ENCODE measurements around the gene WNT10A. TPM values are rescaled to one million over a fixed set of nuclear protein-coding genes. Genes with fewer than 3 reads are reported as not detected.

The WNT10A gene
- total RNA-seq, 1 experiment from 2014 or later = 1.5 TPM

DNA sequence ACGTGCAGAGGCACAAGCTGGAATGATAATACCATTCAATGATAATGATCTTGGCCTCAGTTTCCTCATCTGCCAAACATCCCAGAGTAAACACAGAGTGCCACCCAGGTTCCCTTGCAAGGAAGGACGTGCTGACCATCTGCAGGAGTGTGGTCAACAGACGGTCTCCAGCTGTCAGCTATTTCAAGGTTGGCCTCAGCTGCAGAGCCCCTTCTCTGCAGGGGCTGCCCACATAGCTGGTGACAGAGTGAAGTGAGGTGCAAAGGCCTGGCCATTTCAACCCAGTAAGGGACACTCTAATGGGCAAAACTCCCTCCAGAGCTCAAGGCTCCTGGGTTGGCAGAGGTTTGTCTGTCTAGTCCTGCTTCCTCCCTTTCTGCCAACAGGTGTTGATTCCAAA is 29.4 kb upstream of the WNT10A start:
- no peaks in the 10 kb centered on the region for H3K9me2 ChIP-seq (ENCODE audit: insufficient read depth)
- ChIA-PET POLR2A (interaction anchor here (1.1 kb wide), 1 partner anchor 46 kb away, joined by 3 read pairs; no protein-coding TSS in a partner anchor), RAD21 (ENCODE audit: low non-redundant PET in 1 of 2, low total read pairs in 2 of 2, uncharacterized antibody in 2 of 2, unreplicated experiment in 2 of 2) (no interaction called here), CTCF (interaction anchor here (1.4 to 4.3 kb wide), 6 partner anchors 10 to 304 kb away, joined by 4 to 35 read pairs (median 8); no protein-coding TSS in a partner anchor)
- H3K4me3 ChIP-seq (replicated peaks in 1 of 2; ENCODE audit: low read depth in 1 of 2, low read length in 2 of 2) = no peak overlapping the region
- H3K4me1 ChIP-seq (ENCODE audit: control insufficient read depth in 1 of 2, insufficient read depth in 2 of 2, low read length in 2 of 2) = peaks cover 32 to 67% of the 10 kb centered on the region in 2 experiments
- no peak overlapping the region for H3K27ac ChIP-seq (ENCODE audit: low read depth, low read length)
- H3K27me3 ChIP-seq (ENCODE audit: insufficient read depth, low read length) = no peaks in the 10 kb centered on the region
- no peak overlapping the region for H2AFZ ChIP-seq (ENCODE audit: low read depth, low read length, poor library complexity, severe bottlenecking)
- ATAC-seq (no peak), DNase-seq (ENCODE audit: low read depth, low spot score) (no peak)
- H3K79me2 ChIP-seq (ENCODE audit: insufficient read depth, low read length) = no peaks in the 10 kb centered on the region
- no peaks in the 10 kb centered on the region for H4K20me1 ChIP-seq (ENCODE audit: insufficient read depth)
- no peak overlapping the region for H3K9ac ChIP-seq (ENCODE audit: low read length)
- TF ChIP-seq, protein P1, sequence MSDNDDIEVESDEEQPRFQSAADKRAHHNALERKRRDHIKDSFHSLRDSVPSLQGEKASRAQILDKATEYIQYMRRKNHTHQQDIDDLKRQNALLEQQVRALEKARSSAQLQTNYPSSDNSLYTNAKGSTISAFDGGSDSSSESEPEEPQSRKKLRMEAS (IDR thresholded peaks at IDR 0.05) = no peak
- no peak for TF ChIP-seq POLR2A (IDR thresholded peaks at IDR 0.05; ENCODE audit: borderline replicate concordance, extremely low read depth, insufficient read depth, insufficient read length)
- no peak for TF ChIP-seq EGR1 (IDR thresholded peaks at IDR 0.05; ENCODE audit: low read depth)
- TF ChIP-seq ZFX (IDR thresholded peaks at IDR 0.05) = no peak
- TF ChIP-seq, protein P2, sequence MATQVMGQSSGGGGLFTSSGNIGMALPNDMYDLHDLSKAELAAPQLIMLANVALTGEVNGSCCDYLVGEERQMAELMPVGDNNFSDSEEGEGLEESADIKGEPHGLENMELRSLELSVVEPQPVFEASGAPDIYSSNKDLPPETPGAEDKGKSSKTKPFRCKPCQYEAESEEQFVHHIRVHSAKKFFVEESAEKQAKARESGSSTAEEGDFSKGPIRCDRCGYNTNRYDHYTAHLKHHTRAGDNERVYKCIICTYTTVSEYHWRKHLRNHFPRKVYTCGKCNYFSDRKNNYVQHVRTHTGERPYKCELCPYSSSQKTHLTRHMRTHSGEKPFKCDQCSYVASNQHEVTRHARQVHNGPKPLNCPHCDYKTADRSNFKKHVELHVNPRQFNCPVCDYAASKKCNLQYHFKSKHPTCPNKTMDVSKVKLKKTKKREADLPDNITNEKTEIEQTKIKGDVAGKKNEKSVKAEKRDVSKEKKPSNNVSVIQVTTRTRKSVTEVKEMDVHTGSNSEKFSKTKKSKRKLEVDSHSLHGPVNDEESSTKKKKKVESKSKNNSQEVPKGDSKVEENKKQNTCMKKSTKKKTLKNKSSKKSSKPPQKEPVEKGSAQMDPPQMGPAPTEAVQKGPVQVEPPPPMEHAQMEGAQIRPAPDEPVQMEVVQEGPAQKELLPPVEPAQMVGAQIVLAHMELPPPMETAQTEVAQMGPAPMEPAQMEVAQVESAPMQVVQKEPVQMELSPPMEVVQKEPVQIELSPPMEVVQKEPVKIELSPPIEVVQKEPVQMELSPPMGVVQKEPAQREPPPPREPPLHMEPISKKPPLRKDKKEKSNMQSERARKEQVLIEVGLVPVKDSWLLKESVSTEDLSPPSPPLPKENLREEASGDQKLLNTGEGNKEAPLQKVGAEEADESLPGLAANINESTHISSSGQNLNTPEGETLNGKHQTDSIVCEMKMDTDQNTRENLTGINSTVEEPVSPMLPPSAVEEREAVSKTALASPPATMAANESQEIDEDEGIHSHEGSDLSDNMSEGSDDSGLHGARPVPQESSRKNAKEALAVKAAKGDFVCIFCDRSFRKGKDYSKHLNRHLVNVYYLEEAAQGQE (IDR thresholded peaks at IDR 0.05; ENCODE audit: low read depth) = no peak
- no peak for TF ChIP-seq RAD21 (IDR thresholded peaks at IDR 0.05; ENCODE audit: low read depth)
- no peak for TF ChIP-seq EZH2 (IDR thresholded peaks at IDR 0.05)
- TF ChIP-seq EZH2phosphoT487 (IDR thresholded peaks at IDR 0.05; ENCODE audit: borderline replicate concordance) = no peak
- no peak for TF ChIP-seq FOSL1 (IDR thresholded peaks at IDR 0.05; ENCODE audit: low read depth)
- no peak for TF ChIP-seq CBX3 (IDR thresholded peaks at IDR 0.05; ENCODE audit: low read depth)
- intact Hi-C loops (cut with micrococcal nuclease) = no loop called here
- H3K36me3 ChIP-seq (ENCODE audit: control insufficient read depth in 1 of 2, insufficient read depth in 2 of 2, low read length in 2 of 2) = no peaks in the 10 kb centered on the region
- no TSS peak for BruUV-seq (replicated peaks)
- no peaks in the 10 kb centered on the region for H3K9me3 ChIP-seq (ENCODE audit: control insufficient read depth in 1 of 2, insufficient read depth in 1 of 2, low read depth in 1 of 2, low read length in 2 of 2)
- H3K4me2 ChIP-seq (ENCODE audit: low read length) = no peak overlapping the region
